HG02759 (cell line): ENCODE data around the gene EFEMP2.
"Not testable (repeated sequence)": the region's sequence is repeated elsewhere in the genome, so short reads cannot be mapped to it uniquely, and the experiment has no call there.

Experiments
- ATAC-seq: cut with Tn5 transposase; IDR thresholded peaks from one replicate; pipeline ENCODE4 v1.9.1; 2021; ENCODE audit warnings: mild to moderate bottlenecking, moderate library complexity; ENCODE audit not compliant: unreplicated experiment

Gene EFEMP2

GRCh38 chr11:65833297-65834030 is 39.1 kb downstream of the EFEMP2 start, which contains the start of gene SNX32:
SNX32 (plus strand) TSS chr11:65833963; CDS start chr11:65834066, 103 bp downstream.
- ATAC-seq = peak; percentile 97

DNA sequence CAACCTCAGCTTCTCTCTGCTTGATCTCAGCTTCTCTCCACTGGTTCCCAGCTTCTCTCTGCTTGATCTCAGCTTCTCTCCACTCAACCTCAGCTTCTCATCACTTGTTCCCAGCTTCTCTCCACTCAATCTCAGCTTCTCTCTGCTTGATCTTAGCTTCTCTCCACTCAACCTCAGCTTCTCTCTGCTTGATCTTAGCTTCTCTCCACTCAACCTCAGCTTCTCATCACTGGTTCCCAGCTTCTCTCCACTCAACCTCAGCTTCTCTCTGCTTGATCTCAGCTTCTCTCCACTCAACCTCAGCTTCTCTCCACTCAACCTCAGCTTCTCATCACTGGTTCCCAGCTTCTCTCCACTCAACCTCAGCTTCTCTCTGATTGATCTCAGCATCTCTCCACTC is 40.4 kb downstream of the EFEMP2 start:
- not testable (repeated sequence) for ATAC-seq

- no peak for ATAC-seq
Observed at GRCh38 chr11:65829459-65829858, 43.1 kb downstream of the EFEMP2 start.

- ATAC-seq = no peak
Observed at GRCh38 chr11:65826984-65827735, 45.4 kb downstream of the EFEMP2 start.

DNA sequence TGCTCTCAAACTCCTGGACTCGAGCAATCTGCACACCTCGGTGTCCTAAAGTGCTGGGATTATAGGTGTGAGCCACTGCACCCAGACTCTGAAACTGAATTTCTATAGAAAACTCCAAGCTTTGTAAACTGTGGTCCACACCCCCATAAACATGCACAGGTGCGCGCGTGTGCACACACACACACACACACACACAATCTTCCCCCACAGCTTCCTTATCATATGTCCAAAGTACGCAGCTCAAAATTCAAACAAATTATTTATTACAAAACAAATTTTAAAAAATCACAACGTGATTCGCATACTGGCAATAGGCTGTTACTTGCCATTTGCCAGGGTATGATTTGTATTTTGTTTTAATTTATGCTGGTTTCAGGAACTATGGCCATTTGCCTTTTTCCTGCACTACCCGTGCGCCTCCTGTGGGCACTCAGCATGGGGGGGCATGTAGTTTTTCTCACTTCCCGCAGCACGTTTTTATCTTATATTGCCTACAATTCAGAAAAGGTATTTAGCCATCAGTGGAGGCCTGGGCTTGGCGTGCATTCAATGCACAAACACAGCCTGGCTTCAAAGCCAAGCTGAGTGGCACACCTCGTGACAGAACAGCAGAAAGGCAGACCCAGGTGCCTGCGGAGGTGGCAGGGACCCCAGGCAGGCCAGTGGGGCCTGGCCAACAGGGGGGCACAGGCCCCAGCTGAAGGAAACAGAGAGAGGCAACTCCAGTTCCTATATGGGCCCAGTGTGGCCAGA is 49.6 kb downstream of the EFEMP2 start:
- no peak for ATAC-seq

DNA sequence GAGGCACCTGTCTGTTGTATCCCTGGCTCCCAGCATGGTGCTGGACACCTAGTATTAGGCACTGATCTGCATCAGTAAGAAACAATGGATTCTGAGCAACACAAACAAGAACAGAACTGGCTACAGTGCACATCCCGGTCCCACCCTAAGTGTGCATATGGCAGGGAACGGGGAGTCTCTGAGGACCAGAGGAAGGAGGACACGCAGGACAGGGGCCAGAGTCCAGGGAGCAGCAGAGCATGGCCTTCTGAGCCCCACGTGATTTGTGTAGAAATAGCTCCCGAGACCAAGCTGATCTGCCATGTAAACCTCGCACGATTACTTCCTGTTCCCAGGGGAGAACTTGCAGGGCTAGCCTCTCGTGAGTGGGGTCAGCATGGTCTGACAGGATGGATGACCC is 51.5 kb downstream of the EFEMP2 start:
- ATAC-seq = no peak

DNA sequence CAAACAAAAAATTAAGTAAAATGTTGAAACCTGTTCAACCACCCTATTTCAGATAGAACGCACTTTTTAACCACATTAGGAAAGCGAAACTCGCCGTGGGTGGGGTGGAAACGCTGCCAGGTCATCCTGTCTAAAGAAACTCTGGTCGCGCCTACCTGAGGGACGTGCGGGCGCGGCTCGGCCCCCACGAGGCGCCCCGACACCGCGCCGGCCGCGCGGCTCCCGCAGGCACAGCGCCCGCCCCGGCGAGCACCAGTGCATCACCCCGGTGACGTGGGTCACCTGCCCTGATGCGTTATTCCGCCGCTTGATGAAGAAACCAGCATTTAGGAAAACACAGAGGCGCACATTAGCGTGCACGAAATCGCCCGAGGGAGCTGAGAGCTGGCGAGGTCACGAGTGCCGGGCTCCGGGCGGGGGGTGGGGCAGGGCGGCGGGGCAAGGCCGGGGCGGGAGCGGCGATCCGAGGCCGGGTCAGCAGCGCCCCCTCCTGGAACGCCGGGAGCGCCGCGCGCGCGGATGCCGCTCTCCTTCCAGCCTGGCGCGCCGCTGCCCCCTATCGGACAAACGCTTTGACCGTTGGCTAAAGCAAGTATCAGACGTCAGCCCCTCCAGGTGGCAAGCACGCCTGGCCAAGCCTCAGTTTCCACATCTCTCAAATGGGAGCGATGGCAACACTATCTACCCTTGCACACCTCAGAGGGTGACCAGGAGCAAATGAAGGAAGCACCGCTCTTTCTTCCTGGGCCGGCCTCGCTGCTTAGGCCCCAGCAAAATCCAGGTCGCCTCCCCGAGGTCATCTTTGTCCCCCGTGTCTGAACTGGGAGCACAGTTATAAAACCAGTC is 54.5 kb downstream of the EFEMP2 start:
- peak; percentile 86 for ATAC-seq

- ATAC-seq = no peak
Observed at GRCh38 chr11:65817312-65817834, 55.2 kb downstream of the EFEMP2 start.

DNA sequence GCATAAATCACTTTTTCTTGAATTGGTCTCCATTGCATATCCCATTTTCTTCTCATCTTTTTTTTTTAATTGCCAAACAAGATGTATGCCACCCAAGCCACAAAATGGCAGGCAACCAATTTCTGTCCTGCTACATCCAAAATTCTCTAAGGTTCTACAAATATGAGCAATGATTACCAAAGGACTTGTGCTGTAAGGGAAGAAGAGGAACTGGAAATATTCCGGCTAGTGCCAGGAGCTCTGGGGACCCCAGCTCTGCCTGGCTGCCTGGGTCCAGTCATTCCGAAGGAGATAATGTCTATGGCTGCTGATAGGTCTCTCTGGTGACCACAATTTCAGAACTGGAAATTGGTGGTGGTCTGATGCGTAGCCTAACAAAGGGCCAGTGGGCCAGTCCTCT is 55.9 kb downstream of the EFEMP2 start:
- no peak for ATAC-seq
